GM19372 (cell line): ENCODE measurements around the gene COL27A1.

ENCODE experiments used
- ATAC-seq: cut with Tn5 transposase; IDR thresholded peaks from one replicate; pipeline ENCODE4 v1.9.1; 2021; ENCODE audit warnings: mild to moderate bottlenecking, low read depth, moderate library complexity; ENCODE audit not compliant: unreplicated experiment

COL27A1 gene

DNA sequence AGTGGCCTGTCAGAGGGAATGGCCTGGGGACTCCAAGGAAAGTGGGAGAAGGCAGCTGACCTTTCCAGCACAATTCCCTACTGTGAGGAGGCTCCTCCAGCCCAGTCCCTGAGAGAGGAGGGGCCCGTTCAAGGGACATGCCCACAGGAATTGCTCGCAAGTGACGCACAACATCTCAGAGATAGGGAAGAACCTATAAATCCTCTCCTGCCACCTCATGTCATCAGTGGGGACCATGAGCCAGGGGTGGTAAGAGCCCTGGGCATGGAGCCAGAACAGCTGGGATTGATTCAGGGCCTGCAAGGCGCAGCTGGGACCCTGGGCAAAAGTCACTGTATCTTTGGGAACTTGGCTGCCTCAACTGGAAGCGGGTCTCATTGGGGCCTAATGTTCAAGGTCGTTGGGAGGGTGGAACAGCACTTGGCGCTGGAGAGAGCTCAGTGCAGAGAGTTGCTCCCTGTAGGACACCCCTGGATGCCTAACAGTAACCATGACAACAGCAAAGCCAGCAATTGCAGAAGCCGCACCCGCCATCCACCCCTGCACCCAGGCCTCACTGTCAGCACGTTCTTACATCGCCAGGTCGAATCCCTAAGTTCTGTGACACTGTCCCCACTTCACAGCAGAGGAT lies 126.3 kb downstream of the COL27A1 start:
- ATAC-seq: no peak

DNA sequence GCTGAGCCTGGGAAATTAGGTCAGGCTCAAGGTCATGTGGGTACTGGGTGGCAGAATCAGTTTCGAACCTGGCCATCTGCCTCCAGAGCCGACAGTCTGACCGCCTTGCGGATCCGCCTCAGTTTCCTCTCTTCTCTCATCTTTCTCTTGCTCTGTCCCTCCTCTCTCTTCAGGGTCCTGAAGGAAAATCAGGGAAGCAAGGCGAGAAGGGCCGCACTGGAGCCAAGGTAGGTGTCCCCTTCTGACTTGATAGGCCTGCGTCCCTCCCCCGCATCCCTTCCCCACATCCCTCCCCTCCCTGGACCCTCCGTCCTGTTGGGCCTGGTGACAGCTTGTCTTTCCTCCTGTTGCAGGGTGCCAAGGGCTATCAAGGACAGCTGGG lies 126.8 kb downstream of the COL27A1 start:
- no peak for ATAC-seq

DNA sequence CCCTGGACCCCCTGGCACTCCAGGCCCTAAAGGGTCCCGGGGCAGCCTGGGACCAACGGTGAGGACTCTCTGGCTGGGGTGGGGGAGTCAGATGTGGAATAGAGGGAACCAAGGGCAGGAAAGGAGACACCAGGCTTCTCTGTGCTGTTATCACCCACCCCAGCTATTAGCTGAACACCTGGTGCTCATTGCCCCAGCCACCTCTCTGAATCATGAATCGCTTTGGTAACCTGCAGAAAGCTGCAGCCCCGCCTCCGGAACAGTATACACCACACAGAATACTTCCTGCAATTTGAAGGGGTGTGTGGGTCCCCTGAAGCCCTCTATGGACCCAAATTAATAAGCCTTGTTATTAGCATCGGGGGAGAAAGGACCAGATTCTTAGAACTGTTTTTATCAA lies 127.2 kb downstream of the COL27A1 start:
- ATAC-seq: no peak

DNA sequence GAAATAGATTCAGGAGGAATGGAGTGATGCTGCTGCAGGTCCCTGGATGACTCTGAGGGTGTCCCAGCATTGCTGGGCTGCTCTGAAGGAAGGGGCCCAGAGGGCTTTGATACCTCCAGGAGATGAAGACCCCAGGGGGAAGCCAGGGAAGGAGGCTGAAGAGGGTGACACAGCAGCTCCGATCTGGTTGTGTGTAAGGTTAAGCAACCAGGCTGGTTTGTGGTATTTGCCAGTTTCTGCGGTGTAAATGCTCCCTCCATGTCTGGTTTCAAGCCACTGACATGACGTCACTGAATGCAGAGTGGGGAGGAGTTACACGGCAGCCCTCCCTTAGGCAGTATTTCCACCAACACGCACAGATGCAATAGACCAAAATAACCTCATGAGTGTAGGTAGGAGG lies 127.6 kb downstream of the COL27A1 start:
- ATAC-seq: peak; percentile 72

DNA sequence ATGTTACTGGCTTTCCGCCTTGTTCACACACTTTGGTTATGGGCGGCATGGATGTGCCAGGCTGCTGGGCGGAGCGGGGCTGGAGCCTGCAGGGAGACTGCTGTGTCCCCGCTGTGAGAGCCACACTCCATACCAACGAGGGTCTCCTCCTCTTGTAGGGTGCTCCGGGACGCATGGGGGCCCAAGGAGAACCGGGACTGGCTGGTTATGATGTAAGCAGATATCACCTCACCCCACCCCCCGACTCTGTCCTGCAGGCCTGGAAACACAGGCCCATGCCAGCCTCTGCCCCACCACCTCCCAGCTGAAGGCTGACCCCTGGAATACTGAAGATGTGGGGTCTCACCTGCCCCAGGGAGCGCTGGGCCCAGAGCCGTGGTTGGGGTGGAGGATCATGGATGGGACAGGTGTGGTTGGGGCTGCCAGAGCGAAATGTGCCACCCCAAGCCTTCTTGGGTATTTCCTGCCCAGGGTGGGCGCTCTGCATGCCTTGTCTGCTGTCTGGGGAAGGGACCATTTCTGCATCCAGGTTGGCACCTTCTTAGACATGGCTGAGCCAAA lies 128.3 kb downstream of the COL27A1 start:
- ATAC-seq: no peak

DNA sequence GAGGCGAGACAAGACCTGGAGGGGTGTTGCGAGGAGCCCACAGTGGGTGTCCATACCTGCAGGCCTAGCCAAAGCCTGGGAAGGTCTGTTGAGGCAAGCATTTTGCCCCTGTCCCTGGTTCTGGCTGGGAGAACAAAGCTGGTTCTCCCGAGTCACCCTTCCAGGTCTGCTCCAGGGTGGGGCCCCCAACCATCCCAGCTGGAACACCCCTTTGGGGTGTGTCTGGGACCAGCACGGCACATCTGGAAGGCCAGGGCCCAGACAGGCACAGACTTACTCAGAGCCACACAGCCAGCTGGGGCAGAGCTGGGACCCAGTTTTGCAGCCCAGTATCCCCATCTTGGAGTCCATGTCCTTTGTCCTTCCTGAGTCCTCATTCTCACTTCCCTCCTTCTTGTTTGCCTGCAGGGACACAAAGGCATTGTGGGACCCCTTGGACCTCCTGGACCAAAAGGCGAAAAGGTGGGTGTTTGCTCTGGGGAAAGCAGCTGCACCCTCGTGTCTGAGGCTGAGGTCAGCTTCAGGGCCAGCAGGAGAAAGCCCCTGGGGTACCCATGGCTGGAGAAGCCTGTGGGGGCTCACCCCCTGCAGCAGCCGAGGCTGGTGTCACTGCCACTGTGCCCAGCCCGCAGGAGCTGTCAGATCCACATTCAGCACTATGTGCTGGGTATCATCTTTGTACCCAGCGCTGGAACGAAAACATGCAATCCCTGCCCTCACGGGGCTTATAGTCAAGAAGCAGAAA lies 129.2 kb downstream of the COL27A1 start:
- ATAC-seq: no peak

DNA sequence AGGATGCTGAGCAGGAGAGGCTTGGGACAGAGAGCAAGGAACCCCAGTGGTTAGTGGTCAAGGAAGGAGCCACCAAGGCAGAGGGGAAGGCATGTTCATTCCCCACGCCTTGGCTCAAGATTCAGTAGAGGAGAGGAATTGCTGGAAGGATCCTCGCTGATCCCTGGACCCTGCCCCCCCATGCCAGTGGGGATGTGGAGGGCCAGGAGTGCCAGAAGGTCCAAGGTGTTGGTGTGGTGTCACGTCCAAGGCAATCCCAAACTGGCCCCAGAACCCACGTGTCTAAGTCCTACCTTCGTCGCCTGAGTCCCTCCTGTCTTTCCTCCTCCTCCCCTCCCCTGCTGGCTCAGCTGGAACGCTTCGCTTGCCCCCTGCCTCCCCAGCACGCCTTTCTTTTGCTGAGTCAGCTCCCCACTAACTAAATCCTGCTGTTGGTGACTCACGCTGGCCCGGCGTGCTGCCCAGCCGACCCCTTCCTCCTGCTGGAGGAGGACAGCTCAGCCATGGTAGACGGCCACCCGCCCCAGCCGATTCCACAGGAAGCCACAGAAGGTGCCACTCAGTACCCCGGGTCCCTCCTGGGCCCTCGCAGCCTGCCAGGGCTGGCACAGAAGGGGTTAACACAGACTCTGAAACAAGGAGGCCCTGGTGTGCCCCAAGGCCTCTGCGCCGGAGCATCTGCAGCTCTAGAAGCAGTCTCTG lies 130.0 kb downstream of the COL27A1 start:
- ATAC-seq: no peak

DNA sequence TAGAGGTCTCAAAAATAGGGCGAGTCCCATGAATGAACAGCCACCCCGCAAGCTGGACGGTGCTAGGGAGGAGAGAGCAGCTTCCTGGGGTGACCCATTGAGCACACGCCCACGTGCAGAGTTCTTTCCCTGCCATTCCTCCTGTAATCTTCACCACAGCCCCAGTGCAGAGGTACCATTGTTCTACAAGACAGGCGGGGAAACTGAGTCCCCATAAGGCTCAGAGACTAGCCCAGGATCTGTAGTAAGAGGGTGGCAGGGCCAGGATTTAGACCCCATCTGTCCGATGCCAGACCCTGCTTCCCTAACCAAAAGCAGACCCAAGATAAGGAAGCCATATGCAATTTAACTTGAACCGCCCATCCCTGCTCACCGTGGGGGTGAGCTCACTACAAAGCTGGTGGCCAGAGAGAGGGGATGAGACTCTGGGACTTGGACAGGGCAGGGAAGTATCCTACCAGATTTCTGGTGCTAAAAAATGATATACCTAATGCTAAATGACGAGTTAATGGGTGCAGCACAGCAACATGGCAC lies 130.9 kb downstream of the COL27A1 start:
- no peak for ATAC-seq

DNA sequence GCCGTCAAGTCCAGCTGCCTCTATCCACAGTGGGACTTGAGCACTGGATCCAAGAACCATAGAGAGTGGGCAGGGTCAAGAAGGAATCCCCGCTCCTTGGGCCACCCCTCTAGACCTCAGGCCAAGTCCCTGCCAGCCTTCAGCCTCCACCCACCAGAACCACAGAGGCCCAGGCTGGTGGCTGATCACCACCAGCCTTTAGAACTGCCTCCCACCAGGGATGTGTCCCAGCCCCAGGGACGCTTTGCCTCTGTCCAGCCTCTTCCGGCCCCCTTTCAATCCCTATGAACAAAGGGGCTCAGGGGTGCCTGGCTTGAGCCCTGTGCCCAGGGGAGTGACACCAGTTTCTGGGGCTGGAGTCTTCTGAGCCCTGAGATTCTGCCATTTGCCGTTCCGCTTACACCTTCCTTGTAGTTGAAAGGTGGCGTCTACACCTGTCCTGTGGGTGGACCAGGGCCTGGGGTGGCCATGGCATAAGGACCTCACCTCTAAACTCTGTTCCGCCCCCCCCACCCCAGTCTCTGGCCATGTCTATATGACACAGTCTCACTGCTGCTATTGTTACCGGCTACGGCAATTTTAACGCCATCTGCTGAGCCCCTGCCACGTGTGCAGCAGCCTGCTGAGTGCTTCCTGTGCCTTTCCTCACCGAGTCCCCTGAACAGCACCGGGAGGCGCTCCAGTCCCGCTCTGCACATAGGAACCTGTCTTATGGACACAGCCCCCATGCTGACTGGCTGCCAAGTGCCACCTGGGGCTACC lies 131.8 kb downstream of the COL27A1 start:
- ATAC-seq: no peak

DNA sequence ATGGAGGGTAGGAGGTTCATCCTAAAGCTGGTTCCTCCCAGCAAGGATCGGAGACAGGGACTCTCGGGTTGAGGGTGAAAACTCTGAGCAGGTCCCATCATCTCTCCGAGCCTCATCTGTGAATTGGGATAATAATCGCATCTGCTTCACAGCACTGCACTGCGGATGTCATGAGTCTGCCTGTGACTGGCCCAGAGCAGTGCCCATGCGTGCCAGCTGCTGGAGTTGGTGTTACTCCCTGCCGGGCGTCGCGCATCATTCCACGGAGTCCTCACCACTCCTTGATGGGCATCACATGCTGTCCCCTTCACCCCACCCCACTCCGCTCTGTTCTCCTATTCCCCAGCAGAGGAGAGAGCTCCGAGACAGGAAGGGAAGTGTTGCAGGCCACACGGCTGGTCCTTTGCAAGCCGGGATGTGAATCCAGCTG lies 132.4 kb downstream of the COL27A1 start:
- no peak for ATAC-seq

DNA sequence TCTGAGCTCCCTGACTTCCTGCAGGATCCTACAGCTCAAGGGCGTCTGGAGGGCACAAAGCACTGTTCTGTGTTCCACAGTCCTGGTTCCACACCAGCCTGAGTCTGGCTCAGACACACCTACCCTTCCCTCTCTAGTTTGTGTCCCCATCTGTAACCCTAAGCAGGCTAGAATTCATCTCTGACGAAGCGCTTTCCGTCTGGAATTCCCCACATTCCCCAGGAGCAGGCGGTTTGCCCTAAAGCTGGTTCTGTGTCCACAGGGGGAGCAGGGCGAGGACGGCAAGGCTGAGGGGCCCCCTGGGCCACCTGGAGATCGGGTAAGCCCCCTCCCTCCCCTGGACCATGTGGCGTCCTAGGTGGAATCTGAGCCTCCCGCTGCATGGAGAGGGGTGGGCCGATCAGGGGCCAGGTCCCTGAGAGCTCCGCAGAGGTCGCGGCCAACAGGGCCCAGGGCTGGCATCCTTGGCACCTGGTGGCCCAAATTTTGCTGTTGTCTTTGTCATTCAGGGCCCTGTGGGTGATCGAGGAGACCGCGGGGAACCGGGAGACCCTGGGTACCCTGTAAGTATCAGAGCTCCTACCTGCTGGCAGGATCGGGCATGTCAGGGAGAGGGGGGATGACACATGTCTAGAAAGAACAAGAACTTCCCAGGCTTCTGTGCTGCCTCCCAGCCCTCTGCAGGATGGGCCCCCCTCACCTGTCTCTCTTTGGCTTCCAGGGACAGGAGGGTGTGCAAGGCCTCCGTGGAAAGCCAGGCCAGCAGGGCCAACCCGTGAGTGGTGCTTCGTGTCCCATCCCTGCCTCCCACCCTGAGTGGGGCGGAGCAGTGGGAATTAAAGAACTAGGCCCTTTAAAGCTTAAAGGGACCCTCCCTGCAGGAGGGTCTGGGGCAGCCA lies 133.1 kb downstream of the COL27A1 start:
- ATAC-seq: no peak

DNA sequence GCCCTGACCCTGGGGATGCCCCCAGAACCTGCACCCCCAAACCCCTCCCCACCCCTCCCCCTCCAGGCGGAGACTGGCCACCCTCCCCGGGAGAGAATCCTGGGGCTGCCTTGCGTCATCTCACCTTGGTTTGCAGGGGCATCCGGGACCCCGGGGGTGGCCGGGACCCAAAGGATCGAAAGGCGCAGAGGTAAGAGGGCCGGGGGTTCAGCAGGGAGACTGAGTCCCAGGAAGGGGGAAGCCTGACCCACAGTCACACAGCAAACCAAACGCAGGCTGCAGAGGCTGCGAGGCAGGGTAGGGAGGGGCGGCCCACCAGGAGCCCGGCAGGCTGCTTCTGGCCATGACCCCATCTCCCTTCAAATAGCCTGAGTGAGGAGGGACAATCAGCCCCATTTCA lies 133.8 kb downstream of the COL27A1 start:
- ATAC-seq: no peak

DNA sequence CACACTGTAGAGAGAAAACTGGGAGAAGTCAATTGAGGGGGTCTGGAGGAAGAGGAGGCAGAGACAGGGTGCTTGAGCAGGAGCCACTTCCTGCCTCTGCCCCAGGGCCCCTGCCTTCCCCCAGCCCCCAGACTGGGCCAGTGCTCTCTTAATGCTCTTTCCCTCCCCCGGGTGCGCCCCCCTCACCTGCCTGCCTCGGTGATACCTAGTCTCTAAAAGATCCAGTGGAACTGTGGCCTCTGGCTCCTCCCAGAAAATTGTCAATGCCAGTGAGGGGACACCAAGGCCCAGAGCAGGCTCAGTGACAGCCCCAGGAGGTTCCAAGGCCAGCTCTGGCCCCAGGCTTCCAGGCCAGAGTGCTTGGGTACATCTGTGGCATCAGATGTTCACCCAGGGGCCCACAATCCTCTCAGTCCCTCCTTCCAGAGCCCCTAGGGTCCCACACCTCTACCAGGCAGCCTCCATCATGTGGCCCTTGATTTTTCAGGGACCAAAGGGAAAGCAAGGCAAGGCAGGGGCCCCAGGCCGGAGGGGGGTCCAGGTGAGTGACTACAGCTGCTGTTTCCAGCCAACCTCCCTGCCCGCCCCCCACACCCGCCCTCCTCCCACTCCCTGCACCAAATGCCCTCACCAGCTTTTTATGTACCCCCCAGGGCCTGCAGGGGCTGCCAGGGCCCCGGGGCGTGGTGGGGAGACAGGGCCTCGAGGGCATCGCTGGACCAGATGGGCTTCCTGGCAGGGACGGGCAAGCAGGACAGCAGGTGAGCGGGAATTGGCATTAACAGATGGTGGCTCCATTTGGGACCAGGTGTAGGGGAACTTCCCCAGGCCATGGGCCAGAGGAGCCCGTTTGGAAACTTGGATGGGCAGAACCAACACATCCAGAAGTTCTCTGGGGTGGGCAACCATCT lies 134.5 kb downstream of the COL27A1 start:
- no peak for ATAC-seq

DNA sequence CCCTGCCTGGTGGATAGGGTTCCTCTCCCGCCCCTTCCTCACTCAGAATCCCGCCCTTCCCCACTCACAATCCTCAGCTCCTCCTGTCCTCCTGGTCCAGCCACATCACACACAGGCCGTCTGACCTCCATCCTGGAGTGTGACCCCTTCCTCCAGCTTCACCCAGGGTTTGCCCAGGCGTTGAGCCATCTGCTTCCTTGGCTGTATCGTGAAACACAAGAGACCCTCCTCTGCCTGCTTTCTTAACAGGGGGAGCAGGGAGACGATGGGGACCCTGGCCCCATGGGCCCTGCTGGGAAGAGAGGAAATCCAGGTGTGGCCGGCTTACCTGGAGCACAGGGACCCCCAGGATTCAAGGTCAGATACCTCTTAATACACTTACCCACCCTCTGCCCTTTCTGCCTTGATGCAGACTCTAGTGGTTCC lies 135.2 kb downstream of the COL27A1 start:
- no peak for ATAC-seq

DNA sequence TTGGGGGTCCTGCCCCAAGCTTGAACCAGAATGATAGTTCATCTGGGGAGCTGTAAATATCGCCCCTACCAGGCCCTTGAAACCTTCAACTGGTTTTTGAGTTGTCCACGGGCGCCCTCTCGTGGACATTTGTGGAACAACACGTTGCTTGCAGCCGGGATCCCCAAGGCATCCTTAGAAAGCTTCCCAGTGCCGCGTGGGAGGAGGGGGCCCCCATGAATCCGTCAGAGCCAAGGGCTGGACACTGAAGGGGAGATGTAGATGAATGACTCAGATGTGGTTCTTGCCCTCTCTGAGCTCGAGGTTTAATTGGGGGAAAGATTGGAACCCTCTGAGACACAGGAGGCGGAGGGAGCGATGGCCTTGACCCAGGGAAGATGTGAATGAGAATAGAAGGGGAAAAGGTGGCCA lies 135.7 kb downstream of the COL27A1 start:
- no peak for ATAC-seq

DNA sequence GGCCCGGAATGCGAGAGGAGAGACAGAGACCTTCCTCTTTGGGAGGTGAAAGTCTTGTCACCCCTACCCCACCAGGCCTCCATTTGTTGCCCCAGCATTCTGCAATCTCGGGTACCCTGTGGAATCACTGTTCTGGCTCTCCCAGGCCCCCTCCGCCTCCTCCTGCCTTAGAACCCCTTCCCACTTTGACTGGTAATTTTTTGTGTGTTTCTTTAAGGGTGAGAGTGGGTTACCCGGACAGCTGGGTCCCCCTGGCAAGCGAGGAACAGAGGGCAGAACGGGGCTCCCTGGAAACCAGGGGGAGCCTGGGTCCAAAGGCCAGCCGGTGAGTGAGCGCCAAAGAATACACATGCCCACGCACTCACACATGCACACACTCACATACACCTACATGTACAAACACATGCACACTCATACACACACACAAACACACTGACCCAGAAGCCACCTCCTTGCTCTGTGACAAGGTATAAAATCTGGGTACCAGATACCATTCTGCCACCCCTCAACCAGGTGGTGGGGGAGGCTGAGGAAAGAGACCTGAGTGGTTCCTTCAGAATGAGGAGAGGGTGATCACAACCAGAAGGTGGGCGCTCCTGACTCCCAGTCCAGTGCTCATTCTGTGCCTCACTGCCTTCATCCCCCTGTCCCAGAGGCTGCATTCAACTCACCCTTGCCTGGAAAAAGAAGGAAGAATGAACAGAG lies 136.7 kb downstream of the COL27A1 start:
- ATAC-seq: no peak

DNA sequence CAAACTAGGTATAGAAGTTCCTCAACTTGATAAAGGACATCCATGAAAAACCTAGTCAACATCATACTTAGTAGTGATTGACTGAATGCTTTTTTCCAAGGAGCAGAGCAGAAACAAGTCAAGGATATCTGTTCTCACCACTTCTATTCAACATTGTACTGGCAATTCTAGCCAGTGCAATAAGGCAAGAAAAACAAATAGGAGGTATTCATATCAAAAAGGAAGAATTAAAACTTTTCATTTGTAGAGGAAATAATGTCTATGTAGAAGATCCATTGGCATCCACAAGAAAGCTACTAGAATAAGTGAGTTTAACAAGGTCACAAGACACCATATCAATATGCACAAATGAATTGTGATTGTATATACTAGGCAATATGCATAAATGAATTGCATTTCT lies 139.3 kb downstream of the COL27A1 start:
- ATAC-seq: no peak

DNA sequence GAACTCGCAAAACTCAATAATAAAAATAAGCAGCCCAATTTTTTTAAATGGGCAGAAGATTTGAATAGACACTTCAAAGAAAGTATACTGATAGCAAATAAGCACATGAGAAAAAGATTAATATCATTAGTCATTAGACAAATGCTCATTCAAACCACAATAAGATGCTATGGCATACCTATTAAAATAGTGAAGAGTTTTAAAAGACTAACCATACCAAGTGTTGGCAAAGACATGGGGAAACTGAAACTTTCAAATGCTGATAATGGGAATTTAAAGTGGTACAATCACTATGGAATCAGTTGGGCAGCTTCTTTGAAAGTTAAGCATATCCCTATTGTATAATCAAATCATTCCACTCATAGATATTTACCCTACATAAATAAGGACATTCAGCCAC lies 141.0 kb downstream of the COL27A1 start:
- ATAC-seq: no peak
